Activated T-helper 1 cell treated with anti-CD3 and anti-CD28 coated beads, Interleukin-2, amount 50 U/mL, for 16 hours (primary cell): Measurements from ENCODE around the gene MAP3K14.
"Not testable (repeated sequence)": the region's sequence is repeated elsewhere in the genome, so short reads cannot be mapped to it uniquely, and the experiment has no call there.

Experiments used
- DNase-seq, 2 donors: peaks; one replicate each; pipeline ENCODE4 v3.0.0-alpha.2; 2020; ENCODE audit warnings: low read depth in 1 of 2, low spot score in 1 of 2

MAP3K14 gene

GRCh38 chr17:45261577-45262515, 55.0 kb downstream of the MAP3K14 start, which contains the start of gene SPATA32:
Gene SPATA32, minus strand, starts transcription at chr17:45262094. Its CDS starts 78 bp downstream, at chr17:45262016.
- DNase-seq, result peak; percentile 40 to 50

- no peak for DNase-seq
These were observed 56.5 kb downstream of the MAP3K14 start for GRCh38 chr17:45260204-45260783.

GRCh38 chr17:45258981-45259380, 57.8 kb downstream of the MAP3K14 start:
- no peak for DNase-seq

GRCh38 chr17:45257115-45257514, 59.7 kb downstream of the MAP3K14 start:
- no peak for DNase-seq

- DNase-seq, result no peak
These were observed 60.5 kb downstream of the MAP3K14 start for GRCh38 chr17:45256114-45256966.

- DNase-seq, result no peak
These were observed 61.5 kb downstream of the MAP3K14 start for GRCh38 chr17:45255358-45255757.

GRCh38 chr17:45253879-45254278, 62.9 kb downstream of the MAP3K14 start:
- DNase-seq, result no peak

GRCh38 chr17:45253237-45253636, 63.6 kb downstream of the MAP3K14 start:
- not testable (repeated sequence) for DNase-seq

- DNase-seq, result no peak
These were observed 64.9 kb downstream of the MAP3K14 start for GRCh38 chr17:45251931-45252330.

- DNase-seq, result peak; percentile 68 to 73
These were observed 68.5 kb downstream of the MAP3K14 start for GRCh38 chr17:45248132-45248957.

- peak; percentile 91 to 96 for DNase-seq
These were observed 69.2 kb downstream of the MAP3K14 start for GRCh38 chr17:45247429-45248131.

GRCh38 chr17:45246861-45247428, 69.9 kb downstream of the MAP3K14 start:
- no peak for DNase-seq

GRCh38 chr17:45246338-45246737, 70.5 kb downstream of the MAP3K14 start:
- no peak for DNase-seq

- no peak for DNase-seq
These were observed 71.8 kb downstream of the MAP3K14 start for GRCh38 chr17:45244725-45245656.

- DNase-seq, result no peak
These were observed 73.1 kb downstream of the MAP3K14 start for GRCh38 chr17:45243750-45244149.

- DNase-seq, result no peak
These were observed 74.8 kb downstream of the MAP3K14 start for GRCh38 chr17:45242029-45242414.

- DNase-seq, result no peak
These were observed 75.3 kb downstream of the MAP3K14 start for GRCh38 chr17:45241328-45242028.

- DNase-seq, result no peak
These were observed 75.9 kb downstream of the MAP3K14 start for GRCh38 chr17:45240905-45241327.
